ENCODE data around the gene PI16. TPM values are rescaled to one million over a fixed set of nuclear protein-coding genes. Genes with fewer than 3 reads are reported as not detected.

Gene PI16
- total and polyA plus RNA-seq, 2 donors (not counting 3 experiments of a cell fraction or from before 2014, with no cell fraction given), result 0.14 TPM; not detected in 1

DNA sequence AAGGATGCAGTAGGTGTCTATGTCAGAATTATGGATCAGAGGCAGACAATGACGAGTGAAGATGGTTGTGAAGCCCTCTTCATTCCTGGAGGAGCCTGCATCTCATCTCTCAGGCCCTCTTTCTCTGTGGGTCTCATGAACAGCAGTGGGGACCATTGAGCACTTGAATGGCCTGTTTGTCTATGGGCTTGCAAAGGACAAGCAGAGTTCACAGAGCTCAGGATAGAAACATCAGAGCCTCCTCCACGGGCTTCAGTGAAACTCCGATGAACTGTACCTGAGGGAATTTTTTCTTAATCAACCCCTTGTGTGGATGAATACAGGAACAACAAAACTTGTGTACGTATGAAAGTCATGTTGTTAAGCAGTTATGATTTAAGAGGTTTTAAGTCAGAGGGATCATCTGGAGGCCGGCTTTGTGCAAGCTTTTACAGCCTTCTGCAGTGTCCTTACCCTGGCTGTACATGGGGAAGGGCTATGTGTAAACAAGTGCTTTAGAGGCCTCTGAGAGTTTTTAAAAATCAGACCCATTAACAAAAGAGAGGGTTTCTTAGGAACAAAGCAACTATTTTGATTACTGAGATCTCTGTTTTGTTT, 29.7 kb upstream of the PI16 start:
- POLR2A ChIA-PET, result no interaction called here
- TF ChIP-seq, protein P1, sequence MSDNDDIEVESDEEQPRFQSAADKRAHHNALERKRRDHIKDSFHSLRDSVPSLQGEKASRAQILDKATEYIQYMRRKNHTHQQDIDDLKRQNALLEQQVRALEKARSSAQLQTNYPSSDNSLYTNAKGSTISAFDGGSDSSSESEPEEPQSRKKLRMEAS (IDR thresholded peaks at IDR 0.05; ENCODE audit: insufficient read depth, insufficient read length), result no peak
- TF ChIP-seq GATA2 (IDR thresholded peaks at IDR 0.05; ENCODE audit: insufficient read depth, insufficient read length, low read depth, low read length), result no peak
- no peak for TF ChIP-seq POLR2A (IDR thresholded peaks at IDR 0.05; ENCODE audit: low read depth, low read length)
- TF ChIP-seq JUN (IDR thresholded peaks at IDR 0.05; ENCODE audit: borderline replicate concordance, insufficient read depth, insufficient read length, low read depth), result no peak
- Histone ChIP-seq H3K79me2 (ENCODE audit: control insufficient read depth, insufficient read depth, low read length) (no peaks in the 10 kb centered on the region), H3K9me1 (replicated peaks; ENCODE audit: control insufficient read depth, extremely low read depth, insufficient read depth, low read length) (no peaks in the 10 kb centered on the region), H3K4me3 (replicated peaks in 1 of 3; ENCODE audit: insufficient read depth in 1 of 3, low read depth in 1 of 3, low read length in 3 of 3) (no peak overlapping the region), H3K36me3 (ENCODE audit: control insufficient read depth in 2 of 2, extremely low read depth in 1 of 2, insufficient read depth in 2 of 2, low read length in 2 of 2) (peaks cover 5 to 7% of the 10 kb centered on the region in 2 experiments), H3K27me3 (ENCODE audit: control insufficient read depth in 2 of 2, insufficient read depth in 2 of 2, low read length in 2 of 2) (no peaks in the 10 kb centered on the region), H3K4me1 (ENCODE audit: control insufficient read depth, extremely low read depth, insufficient read depth, low read length) (no peaks in the 10 kb centered on the region), H3K9me3 (replicated peaks; ENCODE audit: control insufficient read depth, insufficient read depth, low read length) (no peaks in the 10 kb centered on the region), H4K20me1 (replicated peaks; ENCODE audit: control insufficient read depth, extremely low read depth, insufficient read depth, low read length) (no peaks in the 10 kb centered on the region), H3K27ac (ENCODE audit: insufficient read depth, low read depth, low read length) (no peak overlapping the region), H2AFZ (ENCODE audit: low read depth, low read length) (no peak overlapping the region), H3K4me2 (ENCODE audit: insufficient read depth, low read length) (no peak overlapping the region), H3K9ac (replicated peaks; ENCODE audit: extremely low read depth, insufficient read depth, low read length) (no peak overlapping the region)
- CTCF ChIA-PET, result interaction anchor here (0.9 to 1.1 kb wide), 2 partner anchors 11 to 93 kb away, joined by 4 read pairs; no protein-coding TSS in a partner anchor
- intact Hi-C loops (cut with micrococcal nuclease) (no loop called here), dilution Hi-C loops (cut with MboI; ENCODE audit: extremely low pct_ligation_motif_present, low sequenced_read_pairs) (no loop called here)
- no TSS peak for BruUV-seq (replicated peaks)
- FAIRE-seq (no peak), DNase-seq (ENCODE audit: low read depth, low spot score) (no peak)

DNA sequence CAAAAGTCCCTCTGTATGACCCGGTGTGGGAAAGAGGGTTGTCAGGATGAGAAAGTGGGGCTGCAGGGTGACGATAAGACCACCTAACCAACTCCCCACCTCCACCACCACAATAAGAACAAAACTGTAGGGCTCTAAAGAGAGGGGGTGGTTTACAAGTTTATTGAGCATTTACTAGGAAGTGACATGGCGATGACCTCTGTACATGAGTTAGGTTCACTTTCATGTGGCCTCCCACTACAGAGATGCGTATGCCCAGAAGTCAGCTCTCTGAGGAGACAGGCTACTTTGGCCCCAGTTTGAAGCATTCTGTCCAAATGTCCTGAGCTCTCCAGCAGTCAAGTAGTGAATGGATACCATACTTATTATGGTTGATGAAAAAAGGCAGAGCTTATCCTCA, 28.7 kb upstream of the PI16 start:
- no peak overlapping the region for H2AFZ ChIP-seq (ENCODE audit: low read depth, low read length)
- H3K4me2 ChIP-seq (ENCODE audit: insufficient read depth, low read length), result no peak overlapping the region
- dilution Hi-C loops (cut with MboI; ENCODE audit: extremely low pct_ligation_motif_present, low sequenced_read_pairs) (no loop called here), intact Hi-C loops (cut with micrococcal nuclease) (no loop called here)
- ChIA-PET POLR2A (no interaction called here), CTCF (interaction anchor here (1.2 to 2.7 kb wide), 2 partner anchors 12 to 93 kb away, joined by 3 to 11 read pairs; no protein-coding TSS in a partner anchor)
- H3K9me3 ChIP-seq (replicated peaks; ENCODE audit: control insufficient read depth, insufficient read depth, low read length), result no peaks in the 10 kb centered on the region
- no peak overlapping the region for H3K27ac ChIP-seq (ENCODE audit: insufficient read depth, low read depth, low read length)
- H3K36me3 ChIP-seq (ENCODE audit: control insufficient read depth in 2 of 2, extremely low read depth in 1 of 2, insufficient read depth in 2 of 2, low read length in 2 of 2), result peaks cover 5 to 7% of the 10 kb centered on the region in 2 experiments
- no peak for TF ChIP-seq EZH2 (IDR thresholded peaks at IDR 0.05; ENCODE audit: borderline replicate concordance, low read depth, low read length, severe bottlenecking)
- no peak for TF ChIP-seq GATA2 (IDR thresholded peaks at IDR 0.05; ENCODE audit: insufficient read depth, insufficient read length, low read depth, low read length)
- no peak for TF ChIP-seq POLR2A (IDR thresholded peaks at IDR 0.05; ENCODE audit: low read depth, low read length)
- no peak for TF ChIP-seq JUN (IDR thresholded peaks at IDR 0.05; ENCODE audit: borderline replicate concordance, insufficient read depth, insufficient read length, low read depth)
- no peak for TF ChIP-seq MYC (IDR thresholded peaks at IDR 0.05; ENCODE audit: low read depth, low read length)
- TF ChIP-seq FOS (IDR thresholded peaks at IDR 0.05; ENCODE audit: borderline replicate concordance, insufficient read depth, low read length), result no peak
- TF ChIP-seq, protein P2, sequence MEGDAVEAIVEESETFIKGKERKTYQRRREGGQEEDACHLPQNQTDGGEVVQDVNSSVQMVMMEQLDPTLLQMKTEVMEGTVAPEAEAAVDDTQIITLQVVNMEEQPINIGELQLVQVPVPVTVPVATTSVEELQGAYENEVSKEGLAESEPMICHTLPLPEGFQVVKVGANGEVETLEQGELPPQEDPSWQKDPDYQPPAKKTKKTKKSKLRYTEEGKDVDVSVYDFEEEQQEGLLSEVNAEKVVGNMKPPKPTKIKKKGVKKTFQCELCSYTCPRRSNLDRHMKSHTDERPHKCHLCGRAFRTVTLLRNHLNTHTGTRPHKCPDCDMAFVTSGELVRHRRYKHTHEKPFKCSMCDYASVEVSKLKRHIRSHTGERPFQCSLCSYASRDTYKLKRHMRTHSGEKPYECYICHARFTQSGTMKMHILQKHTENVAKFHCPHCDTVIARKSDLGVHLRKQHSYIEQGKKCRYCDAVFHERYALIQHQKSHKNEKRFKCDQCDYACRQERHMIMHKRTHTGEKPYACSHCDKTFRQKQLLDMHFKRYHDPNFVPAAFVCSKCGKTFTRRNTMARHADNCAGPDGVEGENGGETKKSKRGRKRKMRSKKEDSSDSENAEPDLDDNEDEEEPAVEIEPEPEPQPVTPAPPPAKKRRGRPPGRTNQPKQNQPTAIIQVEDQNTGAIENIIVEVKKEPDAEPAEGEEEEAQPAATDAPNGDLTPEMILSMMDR (IDR thresholded peaks at IDR 0.05; ENCODE audit: extremely low read depth in 1 of 2, insufficient read depth in 1 of 2, low read depth in 1 of 2, low read length in 2 of 2), result no peak
- TF ChIP-seq, protein P1 (IDR thresholded peaks at IDR 0.05; ENCODE audit: insufficient read depth, insufficient read length), result no peak
- TF ChIP-seq POLR2AphosphoS5 (IDR thresholded peaks at IDR 0.05; ENCODE audit: insufficient read depth, low read depth, low read length), result no peak
- BruUV-seq (replicated peaks), result no TSS peak
- no peaks in the 10 kb centered on the region for H3K79me2 ChIP-seq (ENCODE audit: control insufficient read depth, insufficient read depth, low read length)
- no peaks in the 10 kb centered on the region for H4K20me1 ChIP-seq (replicated peaks; ENCODE audit: control insufficient read depth, extremely low read depth, insufficient read depth, low read length)
- H3K4me1 ChIP-seq (ENCODE audit: control insufficient read depth, extremely low read depth, insufficient read depth, low read length), result no peaks in the 10 kb centered on the region
- H3K4me3 ChIP-seq (replicated peaks in 1 of 3; ENCODE audit: insufficient read depth in 1 of 3, low read depth in 1 of 3, low read length in 3 of 3), result no peak overlapping the region
- no peaks in the 10 kb centered on the region for H3K27me3 ChIP-seq (ENCODE audit: control insufficient read depth in 2 of 2, insufficient read depth in 2 of 2, low read length in 2 of 2)
- FAIRE-seq (no peak), DNase-seq (ENCODE audit: low read depth, low spot score) (no peak)
- no peak overlapping the region for H3K9ac ChIP-seq (replicated peaks; ENCODE audit: extremely low read depth, insufficient read depth, low read length)
- no peaks in the 10 kb centered on the region for H3K9me1 ChIP-seq (replicated peaks; ENCODE audit: control insufficient read depth, extremely low read depth, insufficient read depth, low read length)
